Breast epithelium (tissue), 3 donors: ENCODE results near the gene ZNF496.

Experiments used
- POLR2A ChIP-seq: fragments of 450-650 bp; IDR thresholded peaks from one replicate; pipeline ENCODE4 v1.6.1; 2016; ENCODE audit warnings: antibody characterized with exemption, mild to moderate bottlenecking, moderate library complexity
- POLR2AphosphoS5 ChIP-seq, 3 donors: sonication (generic); formaldehyde crosslinking; IDR thresholded peaks; one replicate each; pipeline ENCODE4 v1.6.1; 2017; ENCODE audit warnings: antibody characterized with exemption in 3 of 3
- TF ChIP-seq, protein P1 (sequence below), 3 donors: fragments of 450-650 bp; IDR thresholded peaks; one replicate each; pipeline ENCODE4 v1.5.1; 2016 to 2017; ENCODE audit warnings: antibody characterized with exemption in 3 of 3, mild to moderate bottlenecking in 3 of 3, moderate library complexity in 3 of 3

DNA sequence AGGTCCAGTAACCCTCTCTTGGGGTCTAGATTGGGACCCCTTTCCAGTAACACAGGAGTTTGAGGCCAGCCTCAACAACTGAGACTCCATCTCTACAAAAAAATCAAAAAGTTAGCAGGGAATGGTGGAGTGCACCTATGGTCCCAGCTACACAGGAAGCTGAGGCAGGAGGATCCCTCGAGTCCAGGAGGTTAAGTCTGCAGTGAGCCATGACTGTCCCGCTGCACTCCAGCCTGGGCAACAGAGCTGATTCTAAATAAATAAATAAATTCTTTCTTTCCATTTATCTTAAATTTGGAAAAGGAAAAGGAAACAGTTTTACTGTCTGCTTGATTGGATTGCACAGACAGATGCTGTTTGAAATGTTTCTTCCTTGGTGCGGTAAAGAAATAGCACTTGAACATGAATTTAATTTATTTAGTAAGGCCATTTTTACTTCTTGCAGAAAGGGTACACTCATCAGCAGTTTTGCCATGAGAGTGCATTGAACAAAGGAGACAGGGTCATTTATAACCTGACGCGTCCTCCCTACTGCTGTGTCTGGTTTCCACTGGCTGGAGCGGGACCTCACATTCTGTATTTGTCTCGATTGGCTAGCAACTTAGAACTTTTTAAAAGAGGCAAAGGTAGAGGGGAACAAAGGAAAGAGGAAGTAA is 37.0 kb upstream of the ZNF496 start:
- TF ChIP-seq, protein P1, sequence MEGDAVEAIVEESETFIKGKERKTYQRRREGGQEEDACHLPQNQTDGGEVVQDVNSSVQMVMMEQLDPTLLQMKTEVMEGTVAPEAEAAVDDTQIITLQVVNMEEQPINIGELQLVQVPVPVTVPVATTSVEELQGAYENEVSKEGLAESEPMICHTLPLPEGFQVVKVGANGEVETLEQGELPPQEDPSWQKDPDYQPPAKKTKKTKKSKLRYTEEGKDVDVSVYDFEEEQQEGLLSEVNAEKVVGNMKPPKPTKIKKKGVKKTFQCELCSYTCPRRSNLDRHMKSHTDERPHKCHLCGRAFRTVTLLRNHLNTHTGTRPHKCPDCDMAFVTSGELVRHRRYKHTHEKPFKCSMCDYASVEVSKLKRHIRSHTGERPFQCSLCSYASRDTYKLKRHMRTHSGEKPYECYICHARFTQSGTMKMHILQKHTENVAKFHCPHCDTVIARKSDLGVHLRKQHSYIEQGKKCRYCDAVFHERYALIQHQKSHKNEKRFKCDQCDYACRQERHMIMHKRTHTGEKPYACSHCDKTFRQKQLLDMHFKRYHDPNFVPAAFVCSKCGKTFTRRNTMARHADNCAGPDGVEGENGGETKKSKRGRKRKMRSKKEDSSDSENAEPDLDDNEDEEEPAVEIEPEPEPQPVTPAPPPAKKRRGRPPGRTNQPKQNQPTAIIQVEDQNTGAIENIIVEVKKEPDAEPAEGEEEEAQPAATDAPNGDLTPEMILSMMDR (IDR thresholded peaks at IDR 0.05), result no peak
- no peak for TF ChIP-seq POLR2A
- no peak for TF ChIP-seq POLR2AphosphoS5 (IDR thresholded peaks at IDR 0.05)
